ENCODE data around the gene AMN1.
"Not testable (repeated sequence)": the region's sequence is repeated elsewhere in the genome, so short reads cannot be mapped to it uniquely, and the experiment has no call there.

AMN1 gene

DNA sequence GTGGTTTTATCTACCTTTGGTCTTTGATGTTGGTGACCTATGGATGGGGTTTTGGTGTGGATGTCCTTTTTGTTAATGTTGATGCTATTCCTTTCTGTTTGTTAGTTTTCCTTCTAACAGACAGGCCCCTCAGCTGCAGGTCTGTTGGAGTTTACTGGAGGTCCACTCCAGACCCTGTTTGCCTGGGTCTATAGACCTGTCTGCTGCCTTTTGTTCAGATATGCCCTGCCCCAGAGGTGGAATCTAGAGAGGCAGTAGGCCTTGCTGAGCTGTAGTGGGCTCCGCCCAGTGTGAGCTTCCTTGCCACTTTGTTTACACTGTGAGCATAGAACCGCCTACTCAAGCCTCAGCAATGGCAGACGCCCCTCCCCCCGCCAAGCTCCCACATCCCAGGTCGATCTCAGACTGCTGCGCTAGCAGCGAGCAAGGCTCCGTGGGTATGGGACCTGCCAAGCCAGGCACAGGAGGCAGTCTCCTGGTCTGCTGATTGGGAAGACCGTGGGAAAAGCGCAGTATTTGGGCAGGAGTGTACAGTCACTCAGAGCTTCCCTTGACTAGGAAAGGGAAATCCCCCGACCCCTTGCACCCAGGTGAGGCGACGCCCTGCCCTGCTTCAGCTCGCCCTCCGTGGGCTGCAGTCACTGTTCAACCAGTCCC lies 10.2 kb downstream of the AMN1 start:
- Mint-ChIP-seq H3K4me1 (peaks cover 59% of the 10 kb centered on the region), H3K36me3 (peaks cover 37% of the 10 kb centered on the region), H3K9me3 (peaks cover 12% of the 10 kb centered on the region), H3K27ac (peak overlapping the region; percentile 73)
- not testable (repeated sequence) for H3K27me3 Mint-ChIP-seq, ATAC-seq, H3K4me3 Mint-ChIP-seq

DNA sequence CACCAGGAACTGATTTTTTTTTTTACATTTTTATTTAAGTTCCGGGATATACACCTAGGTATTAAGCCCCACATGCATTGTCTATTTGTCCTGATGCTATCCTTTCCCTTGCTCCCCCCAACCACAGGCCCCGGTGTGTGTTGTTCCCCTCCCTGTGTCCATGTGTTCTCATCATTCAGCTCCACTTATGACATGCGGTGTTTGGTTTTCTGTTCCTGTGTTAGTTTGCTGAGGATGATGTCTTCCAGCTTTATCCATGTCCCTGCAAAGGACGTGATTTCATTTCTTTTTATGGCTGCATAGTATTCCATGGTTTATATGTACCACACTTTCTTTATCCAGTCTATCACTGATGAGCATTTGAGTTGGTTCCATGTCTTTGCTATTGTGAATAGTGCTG lies 11.8 kb downstream of the AMN1 start:
- not testable (repeated sequence) for ATAC-seq, H3K27me3 Mint-ChIP-seq
- H3K4me3 Mint-ChIP-seq, result peak overlapping the region; percentile 64
- peaks cover 12% of the 10 kb centered on the region for H3K9me3 Mint-ChIP-seq
- peaks cover 37% of the 10 kb centered on the region for H3K36me3 Mint-ChIP-seq
- peaks cover 42% of the 10 kb centered on the region for H3K4me1 Mint-ChIP-seq
- H3K27ac Mint-ChIP-seq, result peak overlapping the region; percentile 86

DNA sequence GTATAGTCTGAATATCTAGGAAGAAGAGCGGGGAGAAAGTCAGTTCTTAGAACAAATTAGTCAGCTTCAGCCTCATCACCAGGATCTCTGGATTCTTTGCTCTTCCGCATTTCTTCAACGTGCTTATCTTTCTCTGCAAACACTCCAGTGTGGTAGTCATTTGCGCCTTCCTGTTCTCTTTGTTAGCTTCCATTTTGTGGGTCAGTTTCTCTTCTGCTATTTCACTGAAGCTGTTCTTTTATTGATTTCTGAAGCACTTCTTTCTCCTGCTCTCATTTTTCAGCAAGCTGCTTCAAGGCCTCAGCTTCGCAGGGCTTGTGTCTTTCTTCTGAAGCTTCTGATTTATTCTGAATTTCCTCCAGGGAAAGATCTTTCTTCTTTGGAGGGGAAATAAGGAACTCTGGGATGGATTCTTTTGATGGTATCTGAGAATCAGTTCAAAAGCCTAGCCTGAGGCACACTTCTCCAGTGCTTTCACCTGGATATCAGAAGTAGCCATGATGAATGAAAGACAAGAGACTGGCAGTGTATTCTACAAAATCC lies 13.5 kb downstream of the AMN1 start:
- Mint-ChIP-seq H3K9me3 (peaks cover 18% of the 10 kb centered on the region), H3K27ac (peak overlapping the region; percentile 86), H3K27me3 (no peaks in the 10 kb centered on the region), H3K4me1 (peaks cover 49% of the 10 kb centered on the region), H3K36me3 (peaks cover 36% of the 10 kb centered on the region), H3K4me3 (peak overlapping the region; percentile 11)
- ATAC-seq, result peak; percentile 91

DNA sequence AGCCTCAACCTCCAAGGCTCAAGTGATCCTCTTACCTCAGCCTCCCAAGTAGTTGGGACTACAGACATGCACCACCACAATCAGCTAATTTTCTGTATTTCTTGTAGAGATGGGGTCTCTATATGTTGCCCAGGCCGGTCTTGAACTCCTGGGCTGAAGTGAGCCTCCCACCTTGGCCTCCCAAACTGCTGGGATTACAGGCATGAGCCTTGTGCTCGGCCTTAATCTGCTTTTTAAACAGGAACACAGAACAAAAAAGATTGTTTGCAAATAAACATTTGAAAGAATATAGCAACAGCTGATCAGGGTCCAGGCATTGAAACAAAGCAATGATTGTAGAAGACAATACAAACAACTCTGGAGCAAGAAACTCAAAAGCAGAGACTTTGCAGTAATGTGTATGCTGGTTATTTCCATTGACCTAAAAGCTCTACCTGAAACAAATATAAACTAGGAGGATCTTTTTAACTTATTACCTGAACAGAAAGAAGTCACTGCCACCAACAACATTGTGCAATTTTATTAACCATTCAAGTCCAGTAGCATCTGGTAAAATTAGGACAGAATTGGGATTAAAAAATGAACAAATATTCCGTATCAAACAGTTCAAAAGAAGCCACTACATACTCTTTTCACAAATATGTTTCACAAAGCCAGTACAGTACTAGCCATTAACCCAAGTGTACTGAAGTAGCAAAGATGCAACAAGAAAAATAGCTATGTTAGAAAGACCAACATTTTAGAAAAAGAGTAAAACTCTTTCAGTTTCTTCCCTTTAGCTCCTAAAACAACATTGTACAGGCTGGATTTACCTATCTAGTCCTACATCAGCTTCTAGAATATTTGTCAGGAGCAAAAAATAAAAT lies 14.2 kb downstream of the AMN1 start:
- peaks cover 20% of the 10 kb centered on the region for H3K9me3 Mint-ChIP-seq
- H3K36me3 Mint-ChIP-seq, result peaks cover 42% of the 10 kb centered on the region
- no peaks in the 10 kb centered on the region for H3K27me3 Mint-ChIP-seq
- H3K27ac Mint-ChIP-seq, result peak overlapping the region; percentile 86
- H3K4me1 Mint-ChIP-seq, result peaks cover 52% of the 10 kb centered on the region
- no peak for ATAC-seq
- peak overlapping the region; percentile 11 for H3K4me3 Mint-ChIP-seq

DNA sequence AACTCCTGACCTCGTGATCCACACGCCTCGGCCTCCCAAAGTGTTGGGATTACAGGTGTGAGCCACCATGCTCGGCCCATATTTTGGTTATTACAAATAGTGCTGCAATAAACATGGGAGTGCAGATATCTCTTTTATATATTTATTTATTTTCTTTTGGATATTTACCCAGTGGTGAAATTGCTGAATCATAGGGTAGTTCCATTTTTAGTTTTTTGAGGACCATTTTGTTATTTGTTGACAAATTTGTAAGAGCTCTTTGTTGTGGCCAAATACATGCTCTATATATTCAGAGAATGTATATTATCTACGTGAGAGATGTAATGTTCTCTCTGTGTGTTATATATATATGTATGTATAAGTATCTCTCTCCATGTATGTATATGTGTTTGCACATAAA lies 15.9 kb downstream of the AMN1 start:
- H3K27ac Mint-ChIP-seq, result no peak overlapping the region
- peaks cover 45% of the 10 kb centered on the region for H3K36me3 Mint-ChIP-seq
- no peak overlapping the region for H3K4me3 Mint-ChIP-seq
- H3K27me3 Mint-ChIP-seq, result no peaks in the 10 kb centered on the region
- peaks cover 40% of the 10 kb centered on the region for H3K4me1 Mint-ChIP-seq
- peaks cover 20% of the 10 kb centered on the region for H3K9me3 Mint-ChIP-seq
- ATAC-seq, result no peak

DNA sequence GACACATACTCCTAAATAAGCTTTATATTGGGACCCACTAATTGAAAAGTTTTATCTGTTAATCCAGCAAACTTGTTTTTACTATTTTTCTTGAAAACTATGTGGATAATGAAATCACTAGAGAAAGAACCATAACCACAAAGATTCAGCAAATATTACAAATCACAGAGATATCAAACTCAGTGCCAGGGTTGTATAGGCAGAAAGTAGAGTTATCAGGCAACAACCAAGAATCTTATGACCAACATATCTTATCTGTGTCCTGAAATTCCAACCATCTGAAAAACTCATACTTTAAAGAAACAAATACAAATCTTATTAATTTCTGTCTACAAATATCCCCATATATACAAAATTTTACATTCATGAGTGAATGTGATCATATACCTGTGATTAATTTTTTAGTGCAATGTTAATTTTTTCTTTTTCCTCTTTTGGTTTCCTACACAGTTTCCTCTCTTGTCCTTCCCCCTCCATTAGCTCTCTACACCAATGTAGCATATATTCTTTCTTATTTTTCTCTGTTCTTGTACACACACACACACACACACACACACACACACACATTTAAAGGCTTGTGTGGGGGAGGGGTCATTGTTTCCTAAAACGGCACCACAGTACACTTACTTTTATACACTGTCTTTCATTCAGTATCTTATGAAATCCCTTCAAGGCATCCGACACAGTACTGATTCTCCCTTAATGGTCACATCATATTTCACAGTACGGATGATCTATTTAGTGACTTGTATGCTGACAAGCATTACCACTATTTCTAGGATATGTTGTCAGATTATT lies 18.6 kb downstream of the AMN1 start:
- Mint-ChIP-seq H3K4me3 (no peak overlapping the region), H3K27me3 (no peaks in the 10 kb centered on the region), H3K27ac (peak overlapping the region; percentile 71), H3K4me1 (peaks cover 32% of the 10 kb centered on the region), H3K9me3 (peaks cover 16% of the 10 kb centered on the region), H3K36me3 (peaks cover 52% of the 10 kb centered on the region)
- no peak for ATAC-seq

DNA sequence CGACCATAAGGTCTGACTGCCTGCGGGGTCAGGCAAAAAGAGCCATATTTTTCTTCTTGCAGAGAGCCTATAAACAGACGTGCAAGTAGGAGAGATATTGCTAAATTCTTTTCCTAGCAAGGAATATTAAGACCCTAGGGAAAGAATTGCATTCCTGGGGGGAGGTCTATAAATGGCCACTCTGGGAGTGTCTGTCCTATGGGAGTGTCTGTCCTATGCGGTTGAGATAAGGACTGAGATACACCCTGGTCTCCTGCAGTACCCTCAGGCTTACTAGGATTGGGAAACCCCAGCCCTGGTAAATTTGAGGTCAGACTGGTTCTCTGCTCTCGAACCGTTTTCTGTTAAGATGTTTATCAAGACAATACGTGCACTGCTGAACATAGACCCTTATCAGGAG lies 20.7 kb downstream of the AMN1 start:
- H3K27ac Mint-ChIP-seq, result not testable (repeated sequence)

DNA sequence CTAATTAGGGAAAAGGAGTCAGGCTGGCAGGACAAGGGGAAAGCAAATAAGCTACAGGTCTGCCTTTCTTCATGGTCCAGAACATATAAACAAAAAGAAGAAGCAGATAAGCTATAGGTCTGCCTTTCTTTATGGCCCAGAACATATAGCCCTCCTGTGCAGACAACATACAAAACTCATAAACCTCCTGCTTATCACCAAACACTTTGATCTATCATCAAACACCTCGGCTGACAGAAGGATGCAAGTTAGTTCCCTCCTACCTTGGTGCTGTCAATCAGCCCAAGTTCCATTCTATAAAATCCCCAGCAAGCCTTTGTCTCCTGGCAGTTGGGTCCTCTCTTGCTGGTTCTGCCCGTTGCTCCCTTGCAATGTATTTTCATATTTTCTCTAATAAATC lies 23.2 kb downstream of the AMN1 start:
- no peak overlapping the region for H3K4me3 Mint-ChIP-seq
- H3K27me3 Mint-ChIP-seq, result no peaks in the 10 kb centered on the region
- H3K27ac Mint-ChIP-seq, result no peak overlapping the region
- peaks cover 14% of the 10 kb centered on the region for H3K4me1 Mint-ChIP-seq
- H3K36me3 Mint-ChIP-seq, result peaks cover 57% of the 10 kb centered on the region
- peaks cover 12% of the 10 kb centered on the region for H3K9me3 Mint-ChIP-seq
- ATAC-seq, result no peak

More for the DNA sequence above, 20.7 kb downstream of the AMN1 start:
- H3K27me3 Mint-ChIP-seq, H3K4me3 Mint-ChIP-seq, ATAC-seq: not testable (repeated sequence)
- Mint-ChIP-seq H3K36me3 (peaks cover 52% of the 10 kb centered on the region), H3K9me3 (peaks cover 16% of the 10 kb centered on the region), H3K4me1 (peaks cover 28% of the 10 kb centered on the region)

DNA sequence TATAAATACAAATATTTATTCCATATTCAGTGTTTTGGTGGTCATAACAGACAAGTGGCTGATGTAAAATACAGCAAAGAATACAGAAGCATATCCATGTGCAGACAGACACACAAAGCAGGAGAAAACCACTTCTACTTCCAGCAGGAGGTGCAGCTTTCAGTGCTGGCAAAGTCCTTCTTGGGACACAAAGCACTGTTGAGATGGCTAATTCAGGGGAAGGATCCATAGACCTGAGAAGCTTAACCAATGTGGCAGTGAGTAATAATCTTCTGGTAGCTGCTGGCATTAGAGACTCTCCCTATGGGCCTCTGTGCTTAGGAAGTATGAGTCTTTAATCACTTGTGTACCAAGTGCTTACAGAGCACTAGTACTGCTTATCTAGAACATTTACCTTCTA lies 26.8 kb downstream of the AMN1 start:
- H3K36me3 Mint-ChIP-seq, result peaks cover 47% of the 10 kb centered on the region
- H3K27ac Mint-ChIP-seq, result no peak overlapping the region
- ATAC-seq, result no peak
- H3K27me3 Mint-ChIP-seq, result no peaks in the 10 kb centered on the region
- H3K4me1 Mint-ChIP-seq, result peaks cover 9% of the 10 kb centered on the region
- H3K9me3 Mint-ChIP-seq, result peaks cover 3% of the 10 kb centered on the region
- no peak overlapping the region for H3K4me3 Mint-ChIP-seq

DNA sequence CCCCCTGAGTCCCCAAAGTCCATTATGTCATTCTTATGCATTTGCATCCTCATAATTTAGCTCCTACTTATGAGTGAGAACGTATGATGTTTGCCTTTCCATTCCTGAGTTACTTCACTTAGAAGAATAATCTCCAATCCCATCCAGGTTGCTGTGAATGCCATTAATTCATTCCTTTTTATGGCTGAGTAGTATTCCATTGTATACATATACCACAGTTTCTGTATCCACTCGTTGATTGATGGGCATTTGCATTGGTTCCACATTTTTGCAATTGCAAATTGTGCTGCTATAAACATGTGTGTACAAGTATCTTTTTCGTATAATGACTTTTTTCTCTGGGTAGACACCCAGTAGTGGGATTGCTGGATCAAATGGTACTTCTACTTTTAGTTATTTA lies 38.9 kb downstream of the AMN1 start:
- not testable (repeated sequence) for H3K4me3 Mint-ChIP-seq, H3K9me3 Mint-ChIP-seq, H3K27me3 Mint-ChIP-seq, H3K27ac Mint-ChIP-seq, ATAC-seq
- Mint-ChIP-seq H3K4me1 (peaks cover 16% of the 10 kb centered on the region), H3K36me3 (peaks cover 41% of the 10 kb centered on the region)

DNA sequence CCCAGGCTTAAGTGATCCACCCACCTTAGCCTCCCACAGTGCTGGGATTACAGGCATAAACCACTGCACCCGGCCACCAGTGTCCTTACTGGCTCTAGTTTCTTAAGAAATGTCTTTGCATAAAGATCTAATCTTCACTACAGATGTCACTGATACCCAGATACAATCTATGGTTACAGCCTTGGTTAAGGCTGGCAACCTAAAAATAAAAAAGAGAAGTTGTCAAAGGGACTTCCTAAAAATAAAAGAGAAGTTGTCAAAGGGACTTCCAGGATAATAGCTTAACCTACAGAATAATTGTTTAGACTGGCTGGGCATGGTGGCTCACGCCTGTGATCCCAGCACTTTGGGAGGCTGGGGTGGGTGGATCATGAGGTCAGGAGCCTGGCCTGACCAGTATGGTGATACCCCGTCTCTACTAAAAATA lies 41.7 kb downstream of the AMN1 start:
- peak overlapping the region; percentile 85 for H3K27ac Mint-ChIP-seq
- peaks cover 47% of the 10 kb centered on the region for H3K36me3 Mint-ChIP-seq
- peak overlapping the region; percentile 63 for H3K4me3 Mint-ChIP-seq

DNA sequence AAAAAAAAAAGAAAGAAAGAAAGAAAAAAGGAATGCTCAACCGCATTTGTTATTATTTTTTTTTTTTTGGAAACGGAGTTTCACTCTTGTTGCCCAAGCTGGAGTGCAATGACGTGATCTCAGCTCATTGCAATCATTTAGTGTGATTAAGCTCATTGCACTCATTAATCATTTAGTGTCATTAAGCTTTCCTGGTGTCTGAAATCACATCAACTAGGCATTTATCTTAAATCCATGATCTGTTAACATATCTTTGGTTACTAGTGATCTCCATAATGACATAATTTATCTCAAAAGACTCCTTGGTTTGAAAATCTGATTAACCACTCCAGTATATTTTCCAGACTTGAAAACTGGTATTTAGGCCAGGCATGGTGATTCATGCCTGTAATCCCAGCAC lies 43.0 kb downstream of the AMN1 start:
- Mint-ChIP-seq H3K4me1 (peaks cover 23% of the 10 kb centered on the region), H3K4me3 (no peak overlapping the region), H3K9me3 (peaks cover 12% of the 10 kb centered on the region), H3K27ac (peak overlapping the region; percentile 85), H3K36me3 (peaks cover 39% of the 10 kb centered on the region), H3K27me3 (no peaks in the 10 kb centered on the region)
- ATAC-seq, result no peak

More for the DNA sequence above, 41.7 kb downstream of the AMN1 start:
- H3K4me1 Mint-ChIP-seq, result peaks cover 20% of the 10 kb centered on the region
- ATAC-seq, result peak; percentile 97
- H3K27me3 Mint-ChIP-seq, result no peaks in the 10 kb centered on the region
- peaks cover 12% of the 10 kb centered on the region for H3K9me3 Mint-ChIP-seq

DNA sequence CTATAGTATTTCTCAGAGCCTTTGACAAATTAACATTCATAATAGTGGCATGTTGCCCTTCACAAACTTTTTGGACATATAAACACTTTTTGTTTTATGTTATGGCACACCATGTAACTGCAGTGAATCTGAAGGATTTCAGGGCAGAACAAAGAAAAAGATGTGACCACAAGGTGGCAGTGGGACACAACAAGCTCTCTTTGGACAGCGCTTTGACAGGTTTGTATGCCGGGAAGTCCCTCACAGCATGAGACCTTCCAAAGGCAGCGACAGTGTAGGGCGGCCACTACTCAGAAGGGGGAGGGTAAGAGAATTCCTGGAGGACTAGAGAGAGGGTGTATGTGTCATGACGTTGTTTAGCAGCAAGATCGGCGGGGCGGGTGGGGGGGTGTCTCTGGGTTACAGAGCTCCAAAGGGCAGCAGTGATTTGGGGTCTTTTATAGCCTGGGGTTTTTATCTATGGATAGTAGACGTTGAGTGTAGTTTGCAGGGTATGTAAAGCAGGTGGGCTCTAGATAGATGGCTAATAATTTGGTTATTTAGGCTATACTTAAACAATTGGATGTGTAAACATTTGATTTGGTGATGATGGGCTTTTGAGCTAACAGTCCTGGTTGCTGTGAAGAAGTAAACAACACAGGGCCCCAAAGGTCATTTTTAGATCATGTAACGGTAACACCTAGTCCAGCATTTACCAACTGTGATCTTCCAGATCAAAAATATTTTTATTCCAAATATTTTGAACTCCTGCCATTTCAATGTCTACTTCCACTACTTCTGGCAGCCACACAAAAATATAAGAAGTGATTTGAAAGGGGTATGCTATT lies 46.5 kb downstream of the AMN1 start:
- Mint-ChIP-seq H3K4me1 (peaks cover 20% of the 10 kb centered on the region), H3K9me3 (peaks cover 6% of the 10 kb centered on the region), H3K27ac (peak overlapping the region; percentile 82), H3K27me3 (no peaks in the 10 kb centered on the region), H3K36me3 (peaks cover 33% of the 10 kb centered on the region), H3K4me3 (peak overlapping the region; percentile 60)
- peak; percentile 92 for ATAC-seq

DNA sequence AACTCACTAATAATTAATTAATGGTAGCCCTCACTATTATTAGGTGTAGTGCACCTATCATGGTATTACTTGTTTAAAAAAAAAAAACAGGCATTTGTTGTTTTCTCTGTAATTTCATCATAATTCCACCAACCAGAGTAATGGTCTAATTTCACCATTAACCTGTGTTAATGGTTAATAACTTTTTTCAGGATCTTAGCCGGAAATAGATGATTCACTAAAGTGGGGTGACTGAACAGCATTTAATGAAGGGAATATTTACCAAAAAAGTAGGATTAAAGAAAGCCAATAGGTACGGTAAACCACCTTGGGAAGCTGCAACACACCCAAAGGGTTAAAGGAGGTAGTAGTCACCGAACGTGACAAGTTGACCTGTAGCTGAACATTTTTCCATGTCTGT lies 56.3 kb downstream of the AMN1 start:
- peaks cover 46% of the 10 kb centered on the region for H3K36me3 Mint-ChIP-seq
- H3K4me3 Mint-ChIP-seq, result no peak overlapping the region
- peaks cover 4% of the 10 kb centered on the region for H3K9me3 Mint-ChIP-seq
- no peak for ATAC-seq
- no peak overlapping the region for H3K27ac Mint-ChIP-seq
- H3K4me1 Mint-ChIP-seq, result no peaks in the 10 kb centered on the region
- H3K27me3 Mint-ChIP-seq, result no peaks in the 10 kb centered on the region
